Gastrocnemius medialis (tissue), 4 donors: ENCODE measurements around the gene SERINC5. TPM values are rescaled to one million over a fixed set of nuclear protein-coding genes. Genes with fewer than 3 reads are reported as not detected.
"Not testable (repeated sequence)": the region's sequence is repeated elsewhere in the genome, so short reads cannot be mapped to it uniquely, and the experiment has no call there.

ENCODE experiments used
- ATAC-seq, 2 donors: fragments of 150-250 bp; one replicate each; pipeline ENCODE4 v1.9.1; 2016
- DNase-seq, 2 donors: peaks; one replicate each; pipeline ENCODE4 v3.0.0-alpha.2; 2019
- H3K27ac ChIP-seq, 4 donors: fragments of 200-600 bp; sonication (generic); 1 replicate in 1 of 4; 2 replicates in 3 of 4; pipeline ENCODE4 v1.5.1; 2016 to 2018; ENCODE audit warnings: mild to moderate bottlenecking in 2 of 4, moderate library complexity in 1 of 4
- H3K27me3 ChIP-seq, 3 donors: fragments of 200-600 bp; sonication (generic) in 2 of 3; 1 replicate in 1 of 3; 2 replicates in 2 of 3; pipeline versions ENCODE4 v1.5.1 to v1.6.0; 2016 to 2019; ENCODE audit warnings: mild to moderate bottlenecking in 1 of 3, moderate library complexity in 1 of 3
- H3K36me3 ChIP-seq, 2 donors: fragments of 200-600 bp; sonication (generic) in 1 of 2; one replicate each; pipeline ENCODE4 v1.5.1; 2017 to 2018
- H3K4me1 ChIP-seq, 2 donors: fragments of 200-600 bp; sonication (generic) in 1 of 2; one replicate each; pipeline ENCODE4 v1.5.1; 2016 to 2017; ENCODE audit warnings: mild to moderate bottlenecking in 2 of 2
- H3K4me3 ChIP-seq, 4 donors: fragments of 200-600 bp; sonication (generic) in 3 of 4; 1 replicate in 1 of 4; 2 replicates in 3 of 4; pipeline ENCODE4 v1.5.1; 2016 to 2019; ENCODE audit warnings: mild to moderate bottlenecking in 2 of 4
- H3K9me3 ChIP-seq, 3 donors: fragments of 200-600 bp; sonication (generic) in 2 of 3; 1 replicate in 1 of 3; 2 replicates in 2 of 3; pipeline ENCODE4 v1.5.1; 2016 to 2019
- CTCF ChIP-seq, 5 experiments: fragments of 450-650 bp in 3 of 5; fragments of 200-600 bp in 2 of 5; sonication (generic) in 2 of 5; IDR thresholded peaks in 4 of 5; conservative IDR thresholded peaks in 1 of 5; 1 replicate in 4 of 5; 2 replicates in 1 of 5; pipeline ENCODE4 v1.5.1; 2016 to 2019; ENCODE audit warnings: antibody characterized with exemption in 5 of 5, mild to moderate bottlenecking in 3 of 5, moderate library complexity in 3 of 5
- POLR2A ChIP-seq, 2 donors: fragments of 450-650 bp; IDR thresholded peaks; one replicate each; pipeline ENCODE4 v1.6.1; 2017; ENCODE audit warnings: antibody characterized with exemption in 2 of 2, mild to moderate bottlenecking in 2 of 2, moderate library complexity in 2 of 2
- in situ Hi-C, 4 donors: fragments of 200-750 bp; cut with MboI; loops; one replicate each; pipeline versions ENCODE4 v1.15.0 to v1.8.0; 2017; ENCODE audit warnings: low sequenced_read_pairs in 4 of 4
- intact Hi-C: fragments of 100-400 bp; cut with DNase I; formaldehyde crosslinking; loops from one replicate; pipeline ENCODE4 v1.15.1; 2023; ENCODE audit warnings: low total_unique reads
- total RNA-seq, 4 donors: library from RNA; depleted of rRNA; stranded (reverse); fragments of >200 nt; gene quantifications; one replicate each; pipeline versions ENCODE4 v1.1.0 to v1.2.3, GENCODE V29; 2016

SERINC5 gene
- total RNA-seq, 4 donors from 2014 or later = 1.4 to 5.3 (median 3.0) TPM

GRCh38 chr5:80189701-80190100 is 66.1 kb downstream of the SERINC5 start:
- H3K4me1 ChIP-seq = peaks cover 30 to 44% of the 10 kb centered on the region in 2 donors
- H3K27ac ChIP-seq = no peak overlapping the region
- H3K9me3 ChIP-seq = no peaks in the 10 kb centered on the region
- DNase-seq (no peak), ATAC-seq (no peak)
- in situ Hi-C loops (no loop called here), intact Hi-C loops (no loop called here)
- H3K36me3 ChIP-seq = no peaks in the 10 kb centered on the region
- no peak for TF ChIP-seq CTCF (IDR thresholded peaks at IDR 0.05 in 4 of 5, conservative IDR thresholded peaks at IDR 0.05 in 1 of 5)
- TF ChIP-seq POLR2A (IDR thresholded peaks at IDR 0.05) = no peak
- H3K27me3 ChIP-seq = no peaks in the 10 kb centered on the region
- no peak overlapping the region for H3K4me3 ChIP-seq

- H3K36me3 ChIP-seq = no peaks in the 10 kb centered on the region
- H3K27ac ChIP-seq = no peak overlapping the region
- H3K27me3 ChIP-seq = no peaks in the 10 kb centered on the region
- H3K4me3 ChIP-seq = no peak overlapping the region
- ATAC-seq = no peak
- intact Hi-C loops = no loop called here
- in situ Hi-C loops = no loop called here
- TF ChIP-seq CTCF (IDR thresholded peaks at IDR 0.05 in 4 of 5, conservative IDR thresholded peaks at IDR 0.05 in 1 of 5) = no peak
- TF ChIP-seq POLR2A (IDR thresholded peaks at IDR 0.05) = no peak
- peaks cover 29 to 39% of the 10 kb centered on the region in 2 donors for H3K4me1 ChIP-seq
- no peaks in the 10 kb centered on the region for H3K9me3 ChIP-seq
- DNase-seq = no peak
These were observed 66.6 kb downstream of the SERINC5 start for GRCh38 chr5:80189201-80189600.

GRCh38 chr5:80187421-80188090 is 68.3 kb downstream of the SERINC5 start:
- no peaks in the 10 kb centered on the region for H3K36me3 ChIP-seq

GRCh38 chr5:80185535-80185934 is 70.3 kb downstream of the SERINC5 start:
- DNase-seq, H3K36me3 ChIP-seq, intact Hi-C loops, H3K27me3 ChIP-seq, ATAC-seq, H3K27ac ChIP-seq, H3K4me1 ChIP-seq, H3K4me3 ChIP-seq, H3K9me3 ChIP-seq, in situ Hi-C loops: not testable (repeated sequence)

More at GRCh38 chr5:80187421-80188090, 68.3 kb downstream of the SERINC5 start:
- H3K4me3 ChIP-seq = no peak overlapping the region
- peaks cover 14 to 23% of the 10 kb centered on the region in 2 donors for H3K4me1 ChIP-seq
- intact Hi-C loops (no loop called here), in situ Hi-C loops (no loop called here)
- TF ChIP-seq POLR2A (IDR thresholded peaks at IDR 0.05) (no peak), CTCF (IDR thresholded peaks at IDR 0.05 in 4 of 5, conservative IDR thresholded peaks at IDR 0.05 in 1 of 5) (no peak)
- no peak for DNase-seq
- no peak for ATAC-seq
- H3K27ac ChIP-seq = no peak overlapping the region
- no peaks in the 10 kb centered on the region for H3K9me3 ChIP-seq
- no peaks in the 10 kb centered on the region for H3K27me3 ChIP-seq

GRCh38 chr5:80185095-80185494 is 70.8 kb downstream of the SERINC5 start:
- no peak for ATAC-seq
- in situ Hi-C loops (no loop called here), intact Hi-C loops (no loop called here)
- no peak overlapping the region for H3K4me3 ChIP-seq
- no peaks in the 10 kb centered on the region for H3K36me3 ChIP-seq
- peaks cover 3 to 4% of the 10 kb centered on the region in 2 donors for H3K4me1 ChIP-seq
- H3K27ac ChIP-seq = no peak overlapping the region
- no peak for DNase-seq
- TF ChIP-seq POLR2A (IDR thresholded peaks at IDR 0.05) (no peak), CTCF (IDR thresholded peaks at IDR 0.05 in 4 of 5, conservative IDR thresholded peaks at IDR 0.05 in 1 of 5) (no peak)
- H3K9me3 ChIP-seq = no peaks in the 10 kb centered on the region
- H3K27me3 ChIP-seq = no peaks in the 10 kb centered on the region
